Thyroid gland (tissue), 4 donors: ENCODE measurements around the gene HHEX. TPM values are rescaled to one million over a fixed set of nuclear protein-coding genes. Genes with fewer than 3 reads are reported as not detected.

ENCODE experiments used
- DNase-seq, 2 donors: peaks; one replicate each; pipeline ENCODE4 v3.0.0-alpha.2; 2019
- H3K27ac ChIP-seq, 3 donors: fragments of 200-600 bp; sonication (generic); 1 replicate in 2 of 3; 2 replicates in 1 of 3; pipeline ENCODE4 v1.5.1; 2016 to 2019; ENCODE audit warnings: mild to moderate bottlenecking in 1 of 3, moderate library complexity in 1 of 3
- H3K27me3 ChIP-seq: fragments of 200-600 bp; sonication (generic); one replicate; pipeline ENCODE4 v1.5.1; 2019
- H3K36me3 ChIP-seq, 2 donors: fragments of 200-600 bp; sonication (generic); one replicate each; pipeline ENCODE4 v1.5.1; 2016 to 2019
- H3K4me1 ChIP-seq, 2 donors: fragments of 200-600 bp; sonication (generic); one replicate each; pipeline ENCODE4 v1.5.1; 2017 to 2019
- H3K4me3 ChIP-seq, 3 donors: fragments of 200-600 bp; sonication (generic); replicated peaks in 1 of 3; 1 replicate in 2 of 3; 2 replicates in 1 of 3; pipeline ENCODE4 v1.5.1; 2016; ENCODE audit warnings: mild to moderate bottlenecking in 1 of 3
- H3K9me3 ChIP-seq: fragments of 200-600 bp; sonication (generic); one replicate; pipeline ENCODE4 v1.5.1; 2017
- POLR2A ChIP-seq, 2 donors: fragments of 450-650 bp; IDR thresholded peaks; one replicate each; pipeline ENCODE4 v1.6.1; 2017; ENCODE audit warnings: antibody characterized with exemption in 2 of 2, mild to moderate bottlenecking in 2 of 2, moderate library complexity in 1 of 2
- WGBS, 2 donors: methylation state at CpG; one replicate each; pipeline ENCODE4 v1.1.5; 2017; 5-methylcytosine and 5-hydroxymethylcytosine counted together
- intact Hi-C: fragments of 100-400 bp; cut with DNase I; formaldehyde crosslinking; loops from one replicate; pipeline ENCODE4 v1.15.1; 2023
- total RNA-seq, 4 donors: library from RNA; depleted of rRNA; stranded (reverse); fragments of >200 nt; gene quantifications; one replicate each; pipeline ENCODE4 v1.2.3, GENCODE V29; 2016
- TF ChIP-seq, protein P1 (sequence below), 6 experiments: fragments of 200-600 bp in 3 of 6; fragments of 450-650 bp in 3 of 6; sonication (generic) in 3 of 6; IDR thresholded peaks; one replicate each; pipeline ENCODE4 v1.5.1; 2016 to 2019; ENCODE audit warnings: antibody characterized with exemption in 6 of 6, mild to moderate bottlenecking in 2 of 6, inconsistent platforms in 1 of 6, moderate library complexity in 1 of 6

Gene HHEX
- total RNA-seq, 4 donors from 2014 or later = 90.9 to 154 (median 122) TPM

DNA sequence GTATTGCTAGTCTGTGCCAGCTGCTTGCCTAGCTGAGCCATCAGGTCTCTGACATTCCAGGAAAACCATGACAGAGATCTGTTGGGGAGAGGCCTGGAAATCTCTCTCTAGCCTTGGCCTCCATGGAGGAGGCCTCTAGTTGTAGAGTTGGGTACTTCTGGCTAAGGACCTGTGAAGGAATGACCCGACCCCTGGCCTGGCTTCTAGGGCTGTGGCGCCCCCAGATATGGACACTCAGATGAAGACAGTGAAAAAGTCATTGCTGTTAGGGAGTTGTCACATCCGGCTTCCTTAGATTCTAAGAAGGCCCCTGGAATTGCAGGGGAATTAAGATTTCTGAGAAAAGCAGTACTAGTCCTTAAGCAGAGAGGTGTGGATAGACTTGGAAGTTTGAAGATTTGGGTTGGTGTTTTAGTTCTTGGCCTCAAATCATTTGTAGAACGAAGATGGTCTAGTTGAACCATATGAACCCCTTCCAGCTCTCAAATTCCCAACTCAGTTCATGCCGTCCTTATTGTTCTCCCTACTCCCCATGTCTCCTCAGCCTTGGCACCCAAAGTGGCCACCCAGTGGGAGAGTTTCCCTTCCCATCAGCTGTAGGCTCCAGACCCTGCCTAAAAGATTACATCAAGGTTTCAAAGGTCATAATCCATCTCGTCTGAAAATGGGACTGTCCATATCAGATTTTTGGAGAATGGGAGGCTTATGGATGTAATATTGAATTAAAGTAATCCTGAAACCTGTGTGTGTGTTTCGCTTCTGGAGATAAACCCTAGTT, 7.0 kb downstream of the HHEX start:
- no peaks in the 10 kb centered on the region for H3K9me3 ChIP-seq
- no peak overlapping the region for H3K4me3 ChIP-seq
- no peak for TF ChIP-seq POLR2A (IDR thresholded peaks at IDR 0.05)
- TF ChIP-seq, protein P1, sequence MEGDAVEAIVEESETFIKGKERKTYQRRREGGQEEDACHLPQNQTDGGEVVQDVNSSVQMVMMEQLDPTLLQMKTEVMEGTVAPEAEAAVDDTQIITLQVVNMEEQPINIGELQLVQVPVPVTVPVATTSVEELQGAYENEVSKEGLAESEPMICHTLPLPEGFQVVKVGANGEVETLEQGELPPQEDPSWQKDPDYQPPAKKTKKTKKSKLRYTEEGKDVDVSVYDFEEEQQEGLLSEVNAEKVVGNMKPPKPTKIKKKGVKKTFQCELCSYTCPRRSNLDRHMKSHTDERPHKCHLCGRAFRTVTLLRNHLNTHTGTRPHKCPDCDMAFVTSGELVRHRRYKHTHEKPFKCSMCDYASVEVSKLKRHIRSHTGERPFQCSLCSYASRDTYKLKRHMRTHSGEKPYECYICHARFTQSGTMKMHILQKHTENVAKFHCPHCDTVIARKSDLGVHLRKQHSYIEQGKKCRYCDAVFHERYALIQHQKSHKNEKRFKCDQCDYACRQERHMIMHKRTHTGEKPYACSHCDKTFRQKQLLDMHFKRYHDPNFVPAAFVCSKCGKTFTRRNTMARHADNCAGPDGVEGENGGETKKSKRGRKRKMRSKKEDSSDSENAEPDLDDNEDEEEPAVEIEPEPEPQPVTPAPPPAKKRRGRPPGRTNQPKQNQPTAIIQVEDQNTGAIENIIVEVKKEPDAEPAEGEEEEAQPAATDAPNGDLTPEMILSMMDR (IDR thresholded peaks at IDR 0.05) = no peak
- H3K4me1 ChIP-seq = peaks cover 40 to 43% of the 10 kb centered on the region in 2 donors
- peaks cover 7 to 8% of the 10 kb centered on the region in 2 donors for H3K36me3 ChIP-seq
- 54 to 67% methylated on average over 7 of the region's 7 CpGs for WGBS, 2 donors
- intact Hi-C loops = no loop called here
- no peaks in the 10 kb centered on the region for H3K27me3 ChIP-seq
- peak overlapping the region; percentile 99 to 100 (median 99) for H3K27ac ChIP-seq
- DNase-seq = no peak

DNA sequence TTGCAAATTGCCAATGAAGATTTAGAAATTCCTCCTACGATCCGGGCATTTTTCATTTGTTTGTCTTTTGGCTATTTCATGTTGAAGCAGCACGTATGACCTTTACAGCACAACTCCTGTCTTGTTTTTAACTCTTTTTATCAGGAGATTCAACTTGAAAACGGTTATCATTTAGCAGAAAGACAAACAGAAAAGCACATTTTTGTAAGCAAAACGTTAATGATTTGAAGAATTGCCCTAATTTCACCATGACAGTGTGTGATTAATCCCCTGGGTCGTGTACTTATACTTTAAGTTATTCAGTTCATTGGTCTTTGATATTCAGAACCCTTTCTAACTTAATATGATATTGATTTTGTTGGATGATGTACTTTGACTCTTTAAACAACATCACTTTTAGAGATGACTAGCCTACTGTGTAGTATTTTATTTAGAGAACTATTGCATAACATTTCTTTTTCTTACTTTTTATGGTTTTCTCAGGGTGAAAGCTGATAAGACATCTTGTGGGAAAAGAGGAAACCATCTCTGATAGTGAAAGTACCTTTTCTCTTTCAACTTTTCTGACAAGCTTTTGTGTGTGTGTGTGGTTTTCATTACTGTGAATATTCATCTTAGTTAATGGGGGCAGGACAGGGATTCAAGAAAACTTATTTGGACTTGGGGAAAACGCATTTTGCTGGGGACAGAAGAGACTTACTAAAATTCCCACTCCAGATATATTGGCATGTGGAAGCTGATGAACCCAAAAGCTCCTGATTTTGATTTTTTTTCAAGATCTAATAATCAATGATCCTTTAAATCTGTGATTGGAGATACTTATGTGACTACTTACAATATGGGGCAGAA, 8.1 kb downstream of the HHEX start:
- intact Hi-C loops = no loop called here
- no peak for DNase-seq
- Histone ChIP-seq H3K36me3 (peaks cover 0 to 4% of the 10 kb centered on the region in 2 donors), H3K27me3 (no peaks in the 10 kb centered on the region), H3K4me1 (peaks cover 42 to 44% of the 10 kb centered on the region in 2 donors), H3K27ac (peak overlapping the region; percentile 99 to 100 (median 99)), H3K4me3 (no peak overlapping the region), H3K9me3 (no peaks in the 10 kb centered on the region)
- no peak for TF ChIP-seq POLR2A (IDR thresholded peaks at IDR 0.05)
- TF ChIP-seq, protein P1 (IDR thresholded peaks at IDR 0.05) = no peak
- 33 to 40% methylated on average over 7 of the region's 7 CpGs for WGBS, 2 donors

DNA sequence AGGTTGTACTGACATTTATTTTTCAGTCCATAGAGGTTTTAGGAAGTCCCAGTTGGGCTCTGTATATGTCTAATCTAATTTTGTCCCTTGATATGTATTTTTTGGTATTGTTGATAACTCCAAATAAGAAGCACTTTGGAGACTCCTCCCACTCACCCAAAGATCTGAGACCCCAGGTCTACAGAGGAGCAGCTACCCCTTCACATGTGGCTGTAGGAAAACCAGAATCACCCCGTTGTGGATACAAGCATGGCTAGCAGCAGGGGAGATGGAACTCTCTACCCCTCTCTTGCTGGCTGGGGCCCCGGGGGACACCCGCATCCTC, 9.4 kb downstream of the HHEX start:
- H3K9me3 ChIP-seq = no peaks in the 10 kb centered on the region
- no peak for TF ChIP-seq POLR2A (IDR thresholded peaks at IDR 0.05)
- peak overlapping the region; percentile 99 to 100 (median 99) for H3K27ac ChIP-seq
- peak overlapping the region in 2 of 3 donors; percentile 7 to 11 for H3K4me3 ChIP-seq
- H3K36me3 ChIP-seq = peaks cover 0 to 4% of the 10 kb centered on the region in 2 donors
- peaks cover 44 to 45% of the 10 kb centered on the region in 2 donors for H3K4me1 ChIP-seq
- 20 to 23% methylated on average over 1 of the region's 3 CpGs for WGBS, 2 donors
- no peaks in the 10 kb centered on the region for H3K27me3 ChIP-seq
- no peak for DNase-seq
- intact Hi-C loops = no loop called here

DNA sequence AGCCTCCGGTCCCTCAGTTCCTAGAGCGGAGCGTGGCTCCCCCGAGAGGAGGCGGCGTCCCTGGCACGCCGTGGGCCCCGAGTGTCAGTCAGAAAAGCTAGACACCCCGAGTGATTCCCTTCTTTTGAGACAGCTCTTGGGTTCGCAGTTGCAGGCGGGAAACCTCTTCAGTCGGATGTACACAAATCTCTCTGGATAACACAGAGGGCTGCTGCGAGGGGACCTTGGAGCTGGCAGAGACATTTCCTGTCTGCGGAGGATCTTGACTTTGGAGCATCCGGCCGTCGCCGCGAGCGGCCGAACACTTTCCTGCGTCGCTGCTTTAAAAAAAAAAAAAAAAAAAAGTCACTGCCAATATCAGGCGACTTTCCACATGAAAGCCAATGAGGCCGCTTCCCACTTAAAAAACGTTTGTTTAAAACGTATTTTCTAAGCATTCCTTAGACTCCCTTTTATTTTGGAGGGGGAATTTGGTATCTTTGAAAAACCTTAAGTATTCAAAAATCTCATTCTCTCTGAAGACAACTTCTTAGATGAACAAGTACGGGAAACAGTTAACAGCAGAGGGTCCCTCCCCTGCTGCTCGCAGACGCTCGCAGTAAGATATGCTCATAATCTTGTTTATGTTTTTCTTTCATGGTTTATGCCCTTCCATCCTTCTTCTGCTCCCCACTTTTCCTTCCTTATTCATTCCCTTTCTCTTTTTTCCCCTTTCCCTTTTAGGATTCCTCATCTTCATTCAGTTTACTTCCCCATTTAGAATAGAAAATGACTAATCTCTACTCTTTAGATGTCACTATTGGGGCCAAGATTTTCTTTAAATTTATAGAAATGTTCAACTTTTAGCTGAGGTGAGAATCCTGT, 10.0 kb downstream of the HHEX start:
- TF ChIP-seq, protein P1 (IDR thresholded peaks at IDR 0.05) = no peak
- TF ChIP-seq POLR2A (IDR thresholded peaks at IDR 0.05) = peak in 1 of 2 donors; percentile 64
- Histone ChIP-seq H3K9me3 (no peaks in the 10 kb centered on the region), H3K27me3 (no peaks in the 10 kb centered on the region), H3K36me3 (no peaks in the 10 kb centered on the region), H3K27ac (peak overlapping the region; percentile 99 to 100 (median 99)), H3K4me3 (peak overlapping the region in 2 of 3 donors; percentile 7 to 15), H3K4me1 (peaks cover 42 to 44% of the 10 kb centered on the region in 2 donors)
- DNase-seq = peak; percentile 68 to 71
- WGBS, 2 donors = 1% methylated on average over 22 to 27 of the region's 32 CpGs
- intact Hi-C loops = no loop called here
